Suprapubic skin (tissue), 4 donors: ENCODE data around the gene APLF.

Source experiments
- POLR2A ChIP-seq, 2 donors: fragments of 450-650 bp; IDR thresholded peaks; one replicate each; pipeline ENCODE4 v1.6.1; 2017; ENCODE audit warnings: antibody characterized with exemption in 2 of 2, mild to moderate bottlenecking in 2 of 2, moderate library complexity in 2 of 2
- POLR2AphosphoS5 ChIP-seq, 3 donors: sonication (generic); formaldehyde crosslinking; IDR thresholded peaks; one replicate each; pipeline ENCODE4 v1.6.1; 2017; ENCODE audit warnings: antibody characterized with exemption in 3 of 3
- TF ChIP-seq, protein P1 (sequence below), 2 donors: fragments of 200-600 bp in 1 of 2; fragments of 450-650 bp in 1 of 2; sonication (generic) in 1 of 2; IDR thresholded peaks; one replicate each; pipeline ENCODE4 v1.5.1; 2016 to 2019; ENCODE audit warnings: antibody characterized with exemption in 2 of 2, mild to moderate bottlenecking in 1 of 2, moderate library complexity in 1 of 2

DNA sequence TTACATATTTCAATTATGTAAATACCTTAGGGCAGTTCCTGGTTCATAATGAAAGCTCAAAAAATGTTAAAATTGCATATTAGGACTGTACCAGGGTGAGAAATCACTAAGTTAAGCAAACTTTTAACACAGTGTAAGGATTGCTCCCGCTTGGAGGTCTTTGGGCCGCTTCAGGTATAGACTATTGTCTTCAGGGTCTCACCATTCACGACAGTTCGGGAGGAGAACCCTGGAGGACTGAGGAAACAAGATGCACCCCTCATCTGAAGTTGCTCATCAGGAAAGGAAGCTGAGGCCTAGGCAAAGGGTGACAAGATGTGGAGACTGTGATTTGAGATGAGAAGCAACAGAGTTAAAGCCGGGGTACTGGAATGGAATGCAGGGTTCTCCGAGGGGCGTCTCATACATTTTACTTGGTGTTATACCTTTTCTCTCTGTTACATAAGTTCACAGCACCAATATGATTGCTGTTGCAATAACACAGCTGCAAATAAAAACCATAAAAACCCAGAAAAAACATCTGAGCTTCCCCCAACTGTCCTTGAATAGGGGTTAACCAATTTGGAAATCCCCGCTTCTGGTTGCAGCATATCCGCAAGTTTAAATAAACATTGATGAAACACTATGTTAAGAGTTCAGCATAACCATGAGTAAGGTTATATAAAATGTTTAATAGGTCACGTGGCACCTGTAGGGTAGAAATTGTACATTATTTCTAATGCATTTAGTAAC is 40.4 kb upstream of the APLF start:
- TF ChIP-seq, protein P1, sequence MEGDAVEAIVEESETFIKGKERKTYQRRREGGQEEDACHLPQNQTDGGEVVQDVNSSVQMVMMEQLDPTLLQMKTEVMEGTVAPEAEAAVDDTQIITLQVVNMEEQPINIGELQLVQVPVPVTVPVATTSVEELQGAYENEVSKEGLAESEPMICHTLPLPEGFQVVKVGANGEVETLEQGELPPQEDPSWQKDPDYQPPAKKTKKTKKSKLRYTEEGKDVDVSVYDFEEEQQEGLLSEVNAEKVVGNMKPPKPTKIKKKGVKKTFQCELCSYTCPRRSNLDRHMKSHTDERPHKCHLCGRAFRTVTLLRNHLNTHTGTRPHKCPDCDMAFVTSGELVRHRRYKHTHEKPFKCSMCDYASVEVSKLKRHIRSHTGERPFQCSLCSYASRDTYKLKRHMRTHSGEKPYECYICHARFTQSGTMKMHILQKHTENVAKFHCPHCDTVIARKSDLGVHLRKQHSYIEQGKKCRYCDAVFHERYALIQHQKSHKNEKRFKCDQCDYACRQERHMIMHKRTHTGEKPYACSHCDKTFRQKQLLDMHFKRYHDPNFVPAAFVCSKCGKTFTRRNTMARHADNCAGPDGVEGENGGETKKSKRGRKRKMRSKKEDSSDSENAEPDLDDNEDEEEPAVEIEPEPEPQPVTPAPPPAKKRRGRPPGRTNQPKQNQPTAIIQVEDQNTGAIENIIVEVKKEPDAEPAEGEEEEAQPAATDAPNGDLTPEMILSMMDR (IDR thresholded peaks at IDR 0.05), result no peak
- no peak for TF ChIP-seq POLR2A (IDR thresholded peaks at IDR 0.05)
- TF ChIP-seq POLR2AphosphoS5 (IDR thresholded peaks at IDR 0.05), result no peak
